ENCODE data around the gene SLC44A5. TPM values are rescaled to one million over a fixed set of nuclear protein-coding genes. Genes with fewer than 3 reads are reported as not detected.
"Not testable (repeated sequence)": the region's sequence is repeated elsewhere in the genome, so short reads cannot be mapped to it uniquely, and the experiment has no call there.

Gene SLC44A5
- total RNA-seq, 4 donors from 2014 or later, result 0.11 to 2.0 (median 0.87) TPM

GRCh38 chr1:75203415-75204277 lies 407.3 kb downstream of the SLC44A5 start:
- intact Hi-C loops (cut with DNase I), result no loop called here
- TF ChIP-seq CTCF (IDR thresholded peaks at IDR 0.05), result peak; percentile 49 to 97 (median 64)
- TF ChIP-seq POLR2A (IDR thresholded peaks at IDR 0.05), result no peak
- Histone ChIP-seq H3K9me3 (no peaks in the 10 kb centered on the region), H3K27ac (no peak overlapping the region), H3K36me3 (no peaks in the 10 kb centered on the region), H3K4me3 (replicated peaks in 1 of 3) (no peak overlapping the region), H3K4me1 (no peaks in the 10 kb centered on the region), H3K27me3 (no peaks in the 10 kb centered on the region)
- DNase-seq, result no peak
- 30 to 35% methylated on average over 8 of the region's 8 CpGs for whole genome bisulfite sequencing, 2 donors

GRCh38 chr1:75202751-75203150 lies 408.2 kb downstream of the SLC44A5 start:
- H3K4me1 ChIP-seq, result no peaks in the 10 kb centered on the region
- no peak overlapping the region for H3K27ac ChIP-seq
- no peaks in the 10 kb centered on the region for H3K9me3 ChIP-seq
- WGBS, 2 donors, result 87 to 90% methylated on average over 4 of the region's 4 CpGs
- intact Hi-C loops (cut with DNase I), result no loop called here
- no peak for DNase-seq
- H3K4me3 ChIP-seq (replicated peaks in 1 of 3), result no peak overlapping the region
- no peaks in the 10 kb centered on the region for H3K36me3 ChIP-seq
- no peak for TF ChIP-seq POLR2A (IDR thresholded peaks at IDR 0.05)
- TF ChIP-seq CTCF (IDR thresholded peaks at IDR 0.05), result no peak
- H3K27me3 ChIP-seq, result no peaks in the 10 kb centered on the region

GRCh38 chr1:75198761-75199160 lies 412.2 kb downstream of the SLC44A5 start:
- TF ChIP-seq POLR2A (IDR thresholded peaks at IDR 0.05) (no peak), CTCF (IDR thresholded peaks at IDR 0.05) (no peak)
- no peak for DNase-seq
- H3K27me3 ChIP-seq, result no peaks in the 10 kb centered on the region
- H3K4me3 ChIP-seq (replicated peaks in 1 of 3), result no peak overlapping the region
- H3K27ac ChIP-seq, result no peak overlapping the region
- H3K9me3 ChIP-seq, result no peaks in the 10 kb centered on the region
- H3K36me3 ChIP-seq, result no peaks in the 10 kb centered on the region
- intact Hi-C loops (cut with DNase I), result loop anchor here (5.0 kb wide), 1 partner anchor 431 kb away; no protein-coding TSS in a partner anchor
- H3K4me1 ChIP-seq, result no peaks in the 10 kb centered on the region
- WGBS, 2 donors, result 91 to 95% methylated on average over 1 of the region's 1 CpG

- Histone ChIP-seq H3K9me3 (no peaks in the 10 kb centered on the region), H3K27me3 (no peaks in the 10 kb centered on the region), H3K36me3 (no peaks in the 10 kb centered on the region), H3K4me1 (no peaks in the 10 kb centered on the region), H3K4me3 (replicated peaks in 1 of 3) (no peak overlapping the region), H3K27ac (no peak overlapping the region)
- DNase-seq, result no peak
- WGBS, 2 donors, result 59 to 73% methylated on average over 1 of the region's 1 CpG
- intact Hi-C loops (cut with DNase I), result loop anchor here (5.0 kb wide), 1 partner anchor 431 kb away; no protein-coding TSS in a partner anchor
- no peak for TF ChIP-seq CTCF (IDR thresholded peaks at IDR 0.05)
- no peak for TF ChIP-seq POLR2A (IDR thresholded peaks at IDR 0.05)
Observed at GRCh38 chr1:75198163-75198562, 412.8 kb downstream of the SLC44A5 start.

GRCh38 chr1:75188892-75189291 lies 422.0 kb downstream of the SLC44A5 start:
- Histone ChIP-seq H3K9me3 (no peaks in the 10 kb centered on the region), H3K27me3 (no peaks in the 10 kb centered on the region), H3K4me3 (replicated peaks in 1 of 3) (no peak overlapping the region), H3K36me3 (no peaks in the 10 kb centered on the region), H3K4me1 (no peaks in the 10 kb centered on the region), H3K27ac (no peak overlapping the region)
- WGBS, 2 donors, result 63 to 66% methylated on average over 1 of the region's 1 CpG
- intact Hi-C loops (cut with DNase I), result no loop called here
- no peak for TF ChIP-seq CTCF (IDR thresholded peaks at IDR 0.05)
- TF ChIP-seq POLR2A (IDR thresholded peaks at IDR 0.05), result no peak
- no peak for DNase-seq

- DNase-seq; H3K4me1 ChIP-seq; H3K27me3 ChIP-seq; H3K36me3 ChIP-seq; H3K4me3 ChIP-seq (replicated peaks in 1 of 3); H3K9me3 ChIP-seq; intact Hi-C loops (cut with DNase I); H3K27ac ChIP-seq: not testable (repeated sequence)
- WGBS, 2 donors, result 85 to 91% methylated on average over 13 of the region's 13 CpGs
Observed at GRCh38 chr1:75181214-75181955, 429.5 kb downstream of the SLC44A5 start.

Data from thyroid gland (tissue), 4 donors.